Astrocyte of the spinal cord (primary cell): ENCODE results near the gene LRRC73.
"Not testable (repeated sequence)": the region's sequence is repeated elsewhere in the genome, so short reads cannot be mapped to it uniquely, and the experiment has no call there.

Experiments
- DNase-seq: peaks from one replicate; pipeline ENCODE4 v3.0.0; 2011; ENCODE audit warnings: low read depth, low spot score
- H3K4me3 ChIP-seq: 2 replicates; pipeline ENCODE4 v1.5.1; 2011; ENCODE audit warnings: low read depth, mild to moderate bottlenecking, low read length, moderate library complexity
- in situ Hi-C: cut with HindIII; loops from 2 replicates; pipeline ENCODE4 v1.10.0; 2017; ENCODE audit warnings: low sequenced_read_pairs
- TF ChIP-seq, protein P1 (sequence below): IDR thresholded peaks from 2 replicates; pipeline ENCODE4 v1.5.1; 2012; ENCODE audit warnings: low read depth, mild to moderate bottlenecking, low read length, inconsistent platforms

Gene LRRC73

DNA sequence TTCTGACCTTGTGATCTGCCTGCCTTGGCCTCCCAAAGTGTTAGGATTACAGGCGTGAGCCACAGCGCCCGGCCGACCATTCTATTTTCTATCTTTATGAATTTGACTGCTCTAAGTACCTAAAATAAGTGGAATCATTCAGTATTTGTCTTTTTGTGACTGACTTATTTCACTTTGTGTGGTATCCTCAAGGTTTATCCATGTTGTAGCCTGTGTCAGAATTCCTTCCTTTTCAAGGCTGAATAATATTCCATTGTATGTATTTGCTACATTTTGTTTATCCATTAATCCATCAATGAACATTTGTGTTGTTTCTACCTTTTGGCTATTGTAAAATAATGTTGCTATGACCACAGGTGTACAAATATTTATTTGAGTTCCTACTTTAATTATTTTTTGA, 37.6 kb downstream of the LRRC73 start:
- in situ Hi-C loops, result no loop called here
- TF ChIP-seq, protein P1, sequence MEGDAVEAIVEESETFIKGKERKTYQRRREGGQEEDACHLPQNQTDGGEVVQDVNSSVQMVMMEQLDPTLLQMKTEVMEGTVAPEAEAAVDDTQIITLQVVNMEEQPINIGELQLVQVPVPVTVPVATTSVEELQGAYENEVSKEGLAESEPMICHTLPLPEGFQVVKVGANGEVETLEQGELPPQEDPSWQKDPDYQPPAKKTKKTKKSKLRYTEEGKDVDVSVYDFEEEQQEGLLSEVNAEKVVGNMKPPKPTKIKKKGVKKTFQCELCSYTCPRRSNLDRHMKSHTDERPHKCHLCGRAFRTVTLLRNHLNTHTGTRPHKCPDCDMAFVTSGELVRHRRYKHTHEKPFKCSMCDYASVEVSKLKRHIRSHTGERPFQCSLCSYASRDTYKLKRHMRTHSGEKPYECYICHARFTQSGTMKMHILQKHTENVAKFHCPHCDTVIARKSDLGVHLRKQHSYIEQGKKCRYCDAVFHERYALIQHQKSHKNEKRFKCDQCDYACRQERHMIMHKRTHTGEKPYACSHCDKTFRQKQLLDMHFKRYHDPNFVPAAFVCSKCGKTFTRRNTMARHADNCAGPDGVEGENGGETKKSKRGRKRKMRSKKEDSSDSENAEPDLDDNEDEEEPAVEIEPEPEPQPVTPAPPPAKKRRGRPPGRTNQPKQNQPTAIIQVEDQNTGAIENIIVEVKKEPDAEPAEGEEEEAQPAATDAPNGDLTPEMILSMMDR, result no peak
- no peak for DNase-seq
- no peak overlapping the region for H3K4me3 ChIP-seq

DNA sequence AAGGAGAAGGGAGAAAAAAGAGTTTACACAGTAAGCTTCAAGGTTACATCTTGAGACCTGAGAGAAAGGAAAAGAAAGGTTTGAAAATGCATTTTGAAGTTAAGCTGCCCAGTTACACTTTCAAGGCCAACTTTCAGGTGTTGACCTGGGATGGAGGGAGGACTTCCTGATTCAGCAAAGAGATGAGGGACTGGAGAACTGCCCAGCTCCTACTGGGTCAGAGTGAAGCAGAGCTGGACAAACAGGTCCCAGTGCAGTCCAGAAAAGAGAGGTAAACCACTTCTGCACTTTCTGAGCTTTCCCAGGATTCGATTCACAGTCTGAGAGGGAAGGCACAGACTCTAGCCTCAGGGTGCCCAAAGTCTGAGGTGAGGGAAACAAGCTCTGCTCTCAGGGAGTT, 38.7 kb downstream of the LRRC73 start:
- in situ Hi-C loops, result no loop called here
- DNase-seq, result no peak
- no peak overlapping the region for H3K4me3 ChIP-seq
- TF ChIP-seq, protein P1, result no peak

DNA sequence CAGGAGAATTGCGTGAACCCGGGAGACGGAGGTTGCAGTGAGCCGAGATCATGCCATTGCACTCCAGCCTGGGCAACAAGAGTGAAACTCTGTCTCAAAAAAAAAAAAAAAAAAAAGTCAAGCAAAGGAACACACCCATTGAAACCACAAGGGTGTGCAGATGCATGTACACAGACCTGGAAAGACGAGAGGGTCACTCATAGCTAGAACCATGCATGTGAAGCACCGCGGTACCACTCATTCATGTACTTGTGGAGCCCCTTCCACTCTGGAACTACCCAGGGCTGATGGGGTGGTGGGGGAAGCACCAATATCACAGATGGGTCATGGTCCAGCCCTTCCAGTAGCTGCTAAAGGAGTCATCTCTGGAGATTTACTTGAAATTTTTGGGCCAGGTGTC, 40.2 kb downstream of the LRRC73 start:
- no peak for DNase-seq
- H3K4me3 ChIP-seq, result no peak overlapping the region
- in situ Hi-C loops, result no loop called here
- TF ChIP-seq, protein P1, result no peak

DNA sequence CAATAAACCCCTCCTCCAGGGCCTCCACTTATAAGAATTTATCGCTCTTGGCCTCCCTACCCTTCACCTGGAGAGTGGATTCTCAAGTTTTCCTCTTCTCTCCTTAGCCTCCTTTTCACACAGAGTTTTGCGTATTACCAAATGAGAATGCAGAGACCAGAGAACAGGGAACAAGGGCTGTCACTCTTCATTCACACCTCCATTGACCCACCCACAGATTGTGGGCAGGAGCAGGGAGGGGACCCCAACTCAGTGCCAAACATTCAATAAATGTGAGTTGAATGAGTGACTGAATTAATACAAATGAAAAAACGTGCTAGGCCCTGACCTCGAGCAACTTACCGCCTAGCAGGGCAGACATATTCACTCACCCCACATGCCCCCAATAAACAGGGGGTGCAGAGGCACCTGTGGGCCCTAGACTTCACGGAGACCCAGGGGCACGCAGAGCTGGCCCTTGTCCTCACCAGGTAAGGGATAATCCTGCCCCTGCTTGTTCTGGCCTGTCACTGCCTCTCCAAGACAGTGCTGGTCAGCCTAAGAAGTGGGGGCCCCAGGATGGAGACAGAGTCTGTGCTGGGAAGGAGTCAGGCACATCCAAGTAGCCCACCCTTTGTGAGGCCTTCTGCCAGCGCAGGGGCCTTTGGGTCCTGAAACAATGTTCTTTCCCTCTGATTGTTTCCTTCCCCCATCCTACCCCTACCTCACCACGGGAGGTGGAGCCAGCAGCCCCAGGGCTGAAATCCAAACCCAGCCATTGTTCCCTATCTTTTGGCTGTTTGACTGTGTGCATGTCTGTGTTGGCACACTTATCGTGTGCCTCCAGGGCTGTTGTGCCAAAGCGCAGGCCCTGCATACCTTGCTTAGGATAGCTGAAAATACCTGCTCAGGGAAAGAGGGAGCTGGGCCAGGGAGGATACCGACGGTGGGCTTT, 41.1 kb downstream of the LRRC73 start:
- in situ Hi-C loops, result no loop called here
- no peak for DNase-seq
- TF ChIP-seq, protein P1, result no peak
- no peak overlapping the region for H3K4me3 ChIP-seq

DNA sequence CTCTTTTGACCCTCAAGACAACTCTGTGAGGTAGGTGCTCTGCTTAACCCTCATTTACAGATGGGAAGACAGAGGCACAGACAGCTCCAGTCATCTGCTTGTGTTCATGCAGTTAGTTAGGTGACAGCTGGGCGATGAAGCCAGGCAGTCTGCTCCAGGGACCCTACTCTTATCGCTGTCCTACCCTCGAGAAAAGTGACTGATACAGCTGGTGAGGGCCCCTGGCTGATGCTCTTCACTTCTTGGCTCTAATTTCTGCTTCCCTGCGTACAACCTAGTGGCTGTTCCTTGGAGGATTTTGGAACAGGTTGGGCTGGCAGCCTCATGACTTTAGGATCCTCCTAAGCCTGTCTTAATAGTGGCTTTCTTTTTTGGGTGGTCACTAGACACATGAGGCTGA, 41.9 kb downstream of the LRRC73 start:
- in situ Hi-C loops, result no loop called here
- TF ChIP-seq, protein P1, result no peak
- H3K4me3 ChIP-seq, result no peak overlapping the region
- no peak for DNase-seq

DNA sequence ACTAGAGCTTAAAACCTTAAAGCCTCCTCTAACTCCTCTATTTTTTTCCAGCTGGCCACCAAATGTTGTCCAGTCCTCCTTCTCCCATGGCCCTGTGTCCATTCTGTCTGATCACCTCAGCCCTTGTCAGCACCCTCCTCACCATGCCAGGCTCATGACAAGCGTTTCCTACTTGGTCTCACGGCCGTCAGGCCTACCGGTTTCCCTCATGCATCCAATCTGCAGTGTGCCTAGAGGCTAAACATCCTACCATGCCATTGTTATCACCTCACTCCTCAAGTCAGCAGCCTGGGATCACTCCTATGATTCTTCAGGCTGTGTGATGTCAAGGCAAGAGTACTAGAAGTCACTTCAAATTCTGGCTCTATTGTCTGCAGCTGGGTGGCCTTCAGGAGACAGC, 42.4 kb downstream of the LRRC73 start:
- TF ChIP-seq, protein P1, result no peak
- no peak overlapping the region for H3K4me3 ChIP-seq
- in situ Hi-C loops, result no loop called here
- no peak for DNase-seq

DNA sequence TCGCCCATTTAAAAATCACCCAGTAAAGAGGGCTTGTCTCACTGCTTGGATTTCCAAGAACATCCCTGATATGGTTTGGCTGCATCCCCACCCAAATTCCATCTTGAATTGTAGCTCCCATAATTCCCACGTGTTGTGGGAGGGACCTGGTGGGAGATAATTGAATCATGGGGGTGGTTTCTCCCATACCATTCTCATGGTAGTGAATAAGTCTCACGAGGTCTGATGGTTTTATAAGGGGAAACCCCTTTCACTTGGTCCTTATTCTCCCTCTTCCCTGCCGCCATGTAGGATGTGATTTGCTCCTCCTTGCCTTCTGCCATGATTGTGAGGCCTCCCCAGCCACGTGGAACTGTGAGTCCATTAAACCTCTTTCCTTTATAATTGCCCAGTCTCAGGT, 42.9 kb downstream of the LRRC73 start:
- H3K4me3 ChIP-seq, in situ Hi-C loops, DNase-seq: not testable (repeated sequence)
